SK-N-SH treated with all-trans-retinoic acid at 6 μM for 48 hours (cell line): ENCODE measurements around the gene PSMD14.
"Not testable (repeated sequence)": the region's sequence is repeated elsewhere in the genome, so short reads cannot be mapped to it uniquely, and the experiment has no call there.

ENCODE experiments used
- ATAC-seq: fragments of 200-7000 bp; cut with Tn5 transposase; 3 replicates; pipeline ENCODE4 v1.9.1; 2020; ENCODE audit warnings: mild to moderate bottlenecking, moderate library complexity
- ARNTL ChIP-seq: fragments of 450-650 bp; formaldehyde crosslinking; IDR thresholded peaks from 2 replicates; pipeline ENCODE4 v1.5.0; 2020; ENCODE audit warnings: low read depth, mild to moderate bottlenecking, moderate library complexity, borderline replicate concordance
- BACH2 ChIP-seq: fragments of 250-450 bp; sonication (Bioruptor Pico); IDR thresholded peaks from 2 replicates; pipeline ENCODE4 v1.9.0; 2021; ENCODE audit warnings: mild to moderate bottlenecking, borderline replicate concordance
- CSDC2 ChIP-seq: fragments of 250-450 bp; sonication (Bioruptor Pico); IDR thresholded peaks from 2 replicates; pipeline ENCODE4 v1.5.0; 2020; ENCODE audit warnings: mild to moderate bottlenecking, moderate library complexity
- GLIS3 ChIP-seq: fragments of 250-450 bp; sonication (Bioruptor Pico); IDR thresholded peaks from 2 replicates; pipeline ENCODE4 v1.5.0; 2020; ENCODE audit warnings: mild to moderate bottlenecking, moderate library complexity
- OSR1 ChIP-seq: fragments of 250-450 bp; sonication (Bioruptor Pico); IDR thresholded peaks from 2 replicates; pipeline ENCODE4 v1.8.0; 2022; ENCODE audit warnings: moderate library complexity, mild to moderate bottlenecking, inconsistent platforms
- RARB ChIP-seq: fragments of 250-450 bp; sonication (Bioruptor Pico); IDR thresholded peaks from 2 replicates; pipeline ENCODE4 v1.8.0; 2021; ENCODE audit warnings: mild to moderate bottlenecking, moderate library complexity
- SNAI2 ChIP-seq: fragments of 250-450 bp; sonication (Bioruptor Pico); IDR thresholded peaks from 2 replicates; pipeline ENCODE4 v1.5.0; 2020; ENCODE audit warnings: mild to moderate bottlenecking, moderate library complexity
- TCF4 ChIP-seq: fragments of 250-450 bp; sonication (Bioruptor Pico); IDR thresholded peaks from 2 replicates; pipeline ENCODE4 v1.8.0; 2021; ENCODE audit warnings: mild to moderate bottlenecking, moderate library complexity, borderline replicate concordance
- TOX ChIP-seq: fragments of 250-450 bp; sonication (Bioruptor Pico); IDR thresholded peaks from 2 replicates; pipeline ENCODE4 v1.8.0; 2021; ENCODE audit warnings: mild to moderate bottlenecking, moderate library complexity, borderline replicate concordance
- TSHZ2 ChIP-seq: fragments of 250-450 bp; sonication (Bioruptor Pico); IDR thresholded peaks from 2 replicates; pipeline ENCODE4 v1.5.0; 2020; ENCODE audit warnings: mild to moderate bottlenecking, moderate library complexity
- ZFP3 ChIP-seq: fragments of 250-450 bp; sonication (Bioruptor Pico); IDR thresholded peaks from 2 replicates; pipeline ENCODE4 v1.5.0; 2020; ENCODE audit warnings: mild to moderate bottlenecking, moderate library complexity
- ZFP30 ChIP-seq: fragments of 450-650 bp; formaldehyde crosslinking; IDR thresholded peaks from 2 replicates; pipeline ENCODE4 v1.5.0; 2022; ENCODE audit warnings: mild to moderate bottlenecking, moderate library complexity
- ZNF565 ChIP-seq: fragments of 450-650 bp; formaldehyde crosslinking; conservative IDR thresholded peaks from 2 replicates; pipeline ENCODE4 v1.5.0; 2020; ENCODE audit warnings: low read depth, mild to moderate bottlenecking, moderate library complexity
- ZNF70 ChIP-seq: fragments of 450-650 bp; formaldehyde crosslinking; IDR thresholded peaks from 2 replicates; pipeline ENCODE4 v1.5.0; 2020; ENCODE audit warnings: mild to moderate bottlenecking, moderate library complexity
- TF ChIP-seq, protein P1 (sequence below): fragments of 250-450 bp; sonication (Bioruptor Pico); IDR thresholded peaks from 2 replicates; pipeline ENCODE4 v1.5.1; 2021; ENCODE audit warnings: mild to moderate bottlenecking, moderate library complexity

The PSMD14 gene

DNA sequence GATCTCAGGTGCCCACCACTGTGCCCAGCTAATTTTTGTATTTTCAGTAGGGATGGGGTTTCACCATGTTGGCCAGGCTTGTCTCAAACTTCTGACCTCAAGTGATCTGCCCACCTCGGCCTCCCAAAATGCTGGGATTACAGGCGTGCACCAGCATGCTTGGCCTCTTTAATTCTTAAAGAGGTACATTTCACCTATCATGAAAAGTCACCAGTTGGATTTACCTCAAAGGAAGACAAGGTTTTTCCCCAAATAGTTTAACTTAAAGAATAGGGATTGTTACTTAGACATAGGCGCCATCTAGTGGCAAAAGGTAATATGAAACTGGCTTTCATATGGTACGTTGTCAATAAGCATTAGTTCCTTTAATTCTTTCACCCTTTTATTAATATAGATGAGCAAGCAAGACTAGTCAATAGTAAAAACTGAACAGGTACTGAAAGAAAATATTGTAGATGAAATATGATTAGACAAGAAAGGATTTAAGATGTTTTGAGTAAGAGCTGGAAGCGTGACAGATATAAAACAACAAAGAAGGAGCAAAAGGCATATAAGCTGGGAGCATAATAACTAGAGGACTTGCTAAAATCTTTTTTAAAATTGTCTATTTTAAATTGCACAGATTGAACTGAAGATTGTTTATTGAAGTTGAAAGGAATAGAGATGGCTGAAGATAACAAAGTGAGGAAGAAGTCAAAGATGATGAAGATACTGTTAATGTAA is 35.0 kb upstream of the PSMD14 start:
- TF ChIP-seq TSHZ2 (CRISPR knock-in tag) = no peak
- TF ChIP-seq, all 23 proteins: peak for 0
- peak; percentile 82 for ATAC-seq

DNA sequence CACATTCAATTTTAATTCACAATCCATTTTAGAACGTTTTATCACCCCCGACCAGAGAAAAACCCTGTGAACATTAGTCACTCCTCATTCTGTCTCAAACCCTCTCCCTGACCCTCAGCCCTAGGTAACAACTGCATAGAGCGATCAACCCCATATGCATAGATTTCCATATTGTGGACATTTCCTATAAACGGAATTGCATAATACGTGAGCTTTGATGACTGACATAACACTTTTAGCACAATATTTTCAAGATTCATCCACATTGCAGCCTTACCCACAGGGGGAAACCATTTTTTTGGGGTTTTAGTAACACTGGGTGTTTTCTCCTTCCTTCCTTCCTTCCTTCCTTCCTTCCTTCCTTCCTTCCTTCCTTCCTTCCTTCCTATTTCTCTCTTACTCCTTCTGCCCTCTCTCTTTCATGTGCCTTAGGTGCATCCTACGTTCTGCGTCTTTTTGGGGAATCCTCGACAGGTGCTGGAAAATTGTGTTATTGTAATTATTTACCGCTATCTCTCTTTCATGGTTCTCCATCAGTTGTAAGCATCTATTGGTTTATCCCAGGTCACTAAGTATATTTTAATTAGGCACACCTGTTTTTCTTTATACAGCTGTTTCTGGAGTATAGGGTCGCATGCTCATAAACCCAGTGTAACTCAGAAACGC is 29.5 kb upstream of the PSMD14 start:
- ATAC-seq = not testable (repeated sequence)

GRCh38 chr2:161279230-161279815 is 28.9 kb upstream of the PSMD14 start:
- ATAC-seq = not testable (repeated sequence)

- not testable (repeated sequence) for ATAC-seq
Observed at GRCh38 chr2:161280906-161281323, 27.3 kb upstream of the PSMD14 start.

- not testable (repeated sequence) for ATAC-seq
Observed at GRCh38 chr2:161281615-161282310, 26.5 kb upstream of the PSMD14 start.

DNA sequence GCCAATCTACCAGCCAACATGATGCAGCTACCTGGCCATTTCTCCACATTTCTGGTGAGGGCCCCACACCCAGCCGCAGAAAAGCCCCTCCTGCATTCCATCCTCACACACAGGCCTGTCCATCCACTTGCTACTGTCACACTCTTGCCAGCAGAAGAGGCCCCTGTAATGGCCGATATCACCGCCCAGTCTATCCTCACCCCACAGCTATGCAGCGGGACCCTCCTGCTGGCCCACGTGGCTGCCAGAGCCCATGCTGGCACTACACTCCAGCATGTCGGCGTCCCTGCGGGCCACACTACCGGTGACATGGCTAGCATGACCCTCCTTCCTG is 25.9 kb upstream of the PSMD14 start:
- not testable (repeated sequence) for ATAC-seq

DNA sequence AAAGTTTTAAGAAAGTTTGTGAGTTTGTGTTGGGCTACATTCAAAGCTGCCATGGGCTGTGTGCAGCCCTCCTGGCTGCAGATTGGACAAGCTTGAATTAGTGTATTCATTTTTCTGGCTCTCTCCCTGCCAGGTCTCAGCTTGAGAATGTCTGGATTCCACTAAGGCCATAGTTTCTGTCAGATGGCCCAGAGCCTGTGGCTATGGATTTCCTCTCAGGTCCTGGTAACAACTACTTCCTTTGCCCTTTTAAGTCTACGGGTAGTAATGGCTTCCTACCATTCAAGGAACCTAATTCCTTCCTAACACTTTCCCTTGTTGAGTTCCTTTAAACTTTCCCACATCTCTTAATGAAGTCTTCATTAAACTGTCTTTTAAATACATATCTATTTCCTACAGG is 24.3 kb upstream of the PSMD14 start:
- ATAC-seq = 0 out of 3 replicates have a peak, but pooled peaks have one; percentile 26
- no peak for TF ChIP-seq BACH2 (CRISPR knock-in tag)
- no peak for TF ChIP-seq TSHZ2 (CRISPR knock-in tag)
- no peak for TF ChIP-seq CSDC2
- TF ChIP-seq TOX = no peak
- no peak for TF ChIP-seq ARNTL (CRISPR knock-in tag)
- TF ChIP-seq ZFP30 (CRISPR knock-in tag) = no peak
- no peak for TF ChIP-seq TCF4 (CRISPR knock-in tag)
- no peak for TF ChIP-seq ZNF565
- no peak for TF ChIP-seq RARB (CRISPR knock-in tag)
- TF ChIP-seq ZNF70 (CRISPR knock-in tag) = no peak
- no peak for TF ChIP-seq ZFP3

- ATAC-seq = no peak
- TF ChIP-seq TSHZ2 (CRISPR knock-in tag) (no peak), SNAI2 (CRISPR knock-in tag) (no peak), ARNTL (CRISPR knock-in tag) (no peak), OSR1 (CRISPR knock-in tag) (no peak), GLIS3 (CRISPR knock-in tag) (no peak), RARB (CRISPR knock-in tag) (no peak)
- TF ChIP-seq, protein P1, sequence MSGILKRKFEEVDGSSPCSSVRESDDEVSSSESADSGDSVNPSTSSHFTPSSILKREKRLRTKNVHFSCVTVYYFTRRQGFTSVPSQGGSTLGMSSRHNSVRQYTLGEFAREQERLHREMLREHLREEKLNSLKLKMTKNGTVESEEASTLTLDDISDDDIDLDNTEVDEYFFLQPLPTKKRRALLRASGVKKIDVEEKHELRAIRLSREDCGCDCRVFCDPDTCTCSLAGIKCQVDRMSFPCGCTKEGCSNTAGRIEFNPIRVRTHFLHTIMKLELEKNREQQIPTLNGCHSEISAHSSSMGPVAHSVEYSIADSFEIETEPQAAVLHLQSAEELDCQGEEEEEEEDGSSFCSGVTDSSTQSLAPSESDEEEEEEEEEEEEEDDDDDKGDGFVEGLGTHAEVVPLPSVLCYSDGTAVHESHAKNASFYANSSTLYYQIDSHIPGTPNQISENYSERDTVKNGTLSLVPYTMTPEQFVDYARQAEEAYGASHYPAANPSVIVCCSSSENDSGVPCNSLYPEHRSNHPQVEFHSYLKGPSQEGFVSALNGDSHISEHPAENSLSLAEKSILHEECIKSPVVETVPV (CRISPR knock-in tag) = no peak
Observed at GRCh38 chr2:161303535-161304050, 4.6 kb upstream of the PSMD14 start.
